ENCODE results near the gene KRTAP13-4. TPM values are rescaled to one million over a fixed set of nuclear protein-coding genes. Genes with fewer than 3 reads are reported as not detected.

The KRTAP13-4 gene, protein sequence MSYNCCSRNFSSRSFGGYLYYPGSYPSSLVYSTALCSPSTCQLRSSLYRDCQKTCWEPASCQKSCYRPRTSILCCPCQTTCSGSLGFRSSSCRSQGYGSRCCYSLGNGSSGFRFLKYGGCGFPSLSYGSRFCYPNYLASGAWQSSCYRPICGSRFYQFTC
- total RNA-seq, result not detected
- polyA plus RNA-seq (ENCODE audit: insufficient read depth in 1 of 8, insufficient read length in 8 of 8, low replicate concordance in 1 of 8), result not detected
- long read RNA-seq, donor 1, result 0 reads
- long read RNA-seq, donor 2, result 0 reads
- long read RNA-seq, donor 3, result 0 reads
- long read RNA-seq, donor 4, result 0 reads
- long read RNA-seq, donor 5, result 0 reads
- long read RNA-seq, donor 6, result 0 reads
- long read RNA-seq, donor 7, result 0 reads
- long read RNA-seq, donor 8, result 0 reads
- long read RNA-seq, donor 9, result 0 reads
- long read RNA-seq, donor 10, result 0 reads
- long read RNA-seq, donor 11, result 0 reads

DNA sequence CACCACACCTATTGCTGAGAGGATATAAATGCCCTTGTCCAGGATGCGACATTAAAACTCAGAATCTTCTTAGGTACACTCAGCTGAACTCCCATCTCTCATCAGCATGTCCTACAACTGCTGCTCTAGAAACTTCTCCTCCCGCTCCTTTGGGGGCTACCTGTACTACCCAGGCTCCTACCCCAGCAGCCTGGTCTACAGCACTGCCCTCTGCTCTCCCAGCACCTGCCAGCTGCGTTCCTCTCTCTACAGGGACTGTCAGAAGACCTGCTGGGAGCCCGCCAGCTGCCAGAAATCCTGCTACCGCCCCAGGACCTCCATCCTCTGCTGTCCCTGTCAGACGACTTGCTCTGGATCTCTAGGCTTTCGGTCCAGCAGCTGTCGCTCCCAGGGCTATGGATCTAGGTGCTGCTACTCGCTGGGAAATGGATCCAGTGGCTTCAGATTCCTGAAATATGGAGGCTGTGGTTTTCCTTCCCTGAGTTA lies at the start of gene KRTAP13-4:
KRTAP13-4 (plus strand) TSS at position 51 of the 486 bp plus-strand sequence; CDS start at position 107, 56 bp downstream.
- Histone ChIP-seq H3K4me3 (ENCODE audit: low read length) (no peak within 1 kb of the TSS), H3K27me3 (ENCODE audit: control insufficient read depth, insufficient read depth, low read length) (no peaks in the 10 kb centered on the region), H3K9me3 (replicated peaks; ENCODE audit: control insufficient read depth, low read depth, low read length) (no peaks in the 10 kb centered on the region), H3K36me3 (ENCODE audit: control insufficient read depth, insufficient read depth, low read length) (no peaks in the 10 kb centered on the region), H3K4me1 (ENCODE audit: control insufficient read depth, insufficient read depth, low read length) (no peaks in the 10 kb centered on the region), H3K27ac (ENCODE audit: low read length) (no peak within 1 kb of the TSS)
- DNase-seq, result no peak
- 77% methylated on average over 9 of the region's 9 CpGs for WGBS (ENCODE audit: insufficient coverage)

DNA sequence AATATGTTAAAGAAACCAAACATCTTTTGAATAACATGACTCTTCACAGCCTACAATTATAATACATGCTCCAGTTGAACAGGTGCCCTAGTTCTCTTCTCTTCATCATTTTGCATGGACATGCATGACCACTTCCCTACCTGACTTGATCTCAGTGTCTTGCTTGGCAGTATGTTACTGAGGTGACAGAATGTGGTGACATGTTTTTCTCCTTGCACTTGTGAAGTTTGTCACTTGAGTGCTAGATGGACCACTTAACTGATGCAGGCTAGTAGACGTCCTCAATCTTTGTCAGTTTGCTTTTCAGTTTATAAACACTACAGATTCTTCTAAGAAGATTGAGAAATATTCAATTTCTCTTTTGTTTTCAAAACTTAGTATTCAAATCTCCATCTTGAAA lies 47.8 kb upstream of the KRTAP13-4 start:
- no peaks in the 10 kb centered on the region for H3K4me1 ChIP-seq (ENCODE audit: control insufficient read depth, insufficient read depth, low read length)
- no peaks in the 10 kb centered on the region for H3K36me3 ChIP-seq (ENCODE audit: control insufficient read depth, insufficient read depth, low read length)
- no peak overlapping the region for H3K4me3 ChIP-seq (ENCODE audit: low read length)
- H3K9me3 ChIP-seq (replicated peaks; ENCODE audit: control insufficient read depth, low read depth, low read length), result no peaks in the 10 kb centered on the region
- DNase-seq, result no peak
- no CpG with 5 or more reads among the region's 1 CpG for WGBS (ENCODE audit: insufficient coverage)
- H3K27me3 ChIP-seq (ENCODE audit: control insufficient read depth, insufficient read depth, low read length), result no peaks in the 10 kb centered on the region
- no peak overlapping the region for H3K27ac ChIP-seq (ENCODE audit: low read length)

DNA sequence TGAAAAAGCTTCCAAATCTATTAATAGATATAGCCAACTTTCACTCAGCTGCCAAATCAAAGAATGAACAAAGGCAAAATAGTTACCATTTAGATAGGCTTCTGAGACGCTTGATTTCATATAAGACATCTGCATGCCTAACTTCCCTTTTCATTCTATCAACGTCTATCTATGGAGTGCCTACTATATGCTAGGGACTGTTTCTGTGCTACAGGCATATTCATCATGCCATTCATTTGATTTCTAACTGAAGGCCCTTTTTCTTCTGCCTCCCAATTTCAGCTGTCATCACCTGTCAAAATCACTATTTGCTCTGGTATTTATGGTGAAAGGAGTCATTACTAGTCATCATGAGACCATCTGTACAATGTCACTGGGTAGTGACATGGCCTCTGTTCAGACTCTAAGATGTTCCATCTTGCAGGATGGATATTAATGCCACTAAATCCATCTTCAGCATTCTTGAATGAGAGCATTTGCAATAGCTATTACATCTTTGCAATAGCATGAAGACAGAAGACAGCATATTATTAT lies 38.5 kb upstream of the KRTAP13-4 start:
- 80% methylated on average over 1 of the region's 2 CpGs for WGBS (ENCODE audit: insufficient coverage)
- Histone ChIP-seq H3K9me3 (replicated peaks; ENCODE audit: control insufficient read depth, low read depth, low read length) (peaks cover 3% of the 10 kb centered on the region), H3K4me3 (ENCODE audit: low read length) (no peak overlapping the region), H3K4me1 (ENCODE audit: control insufficient read depth, insufficient read depth, low read length) (no peaks in the 10 kb centered on the region), H3K27ac (ENCODE audit: low read length) (no peak overlapping the region), H3K36me3 (ENCODE audit: control insufficient read depth, insufficient read depth, low read length) (no peaks in the 10 kb centered on the region), H3K27me3 (ENCODE audit: control insufficient read depth, insufficient read depth, low read length) (no peaks in the 10 kb centered on the region)
- DNase-seq, result no peak

DNA sequence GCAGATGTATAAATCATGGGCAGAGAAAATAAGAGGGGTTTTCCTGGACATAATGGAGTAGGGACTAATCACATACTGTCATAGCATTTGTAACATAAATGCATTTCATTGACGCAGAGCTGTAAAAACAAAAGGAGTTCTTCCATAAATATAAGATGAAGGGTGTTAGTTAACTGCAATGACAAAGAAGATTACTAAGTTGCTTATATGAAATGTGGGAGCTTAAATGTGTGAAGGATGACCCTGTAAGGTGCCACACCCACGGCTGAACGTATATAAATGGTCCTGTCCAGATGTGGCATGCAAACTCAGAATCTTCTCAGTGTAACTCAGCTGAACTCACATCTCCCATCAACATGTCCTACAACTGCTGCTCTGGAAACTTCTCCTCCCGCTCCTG lies 34.3 kb upstream of the KRTAP13-4 start, which contains the start of gene KRTAP13-1:
KRTAP13-1 (plus strand) TSS at position 301 of the 400 bp plus-strand sequence; CDS start at position 357, 56 bp downstream.
- WGBS (ENCODE audit: insufficient coverage), result 72% methylated on average over 2 of the region's 4 CpGs
- H3K27me3 ChIP-seq (ENCODE audit: control insufficient read depth, insufficient read depth, low read length), result no peaks in the 10 kb centered on the region

DNA sequence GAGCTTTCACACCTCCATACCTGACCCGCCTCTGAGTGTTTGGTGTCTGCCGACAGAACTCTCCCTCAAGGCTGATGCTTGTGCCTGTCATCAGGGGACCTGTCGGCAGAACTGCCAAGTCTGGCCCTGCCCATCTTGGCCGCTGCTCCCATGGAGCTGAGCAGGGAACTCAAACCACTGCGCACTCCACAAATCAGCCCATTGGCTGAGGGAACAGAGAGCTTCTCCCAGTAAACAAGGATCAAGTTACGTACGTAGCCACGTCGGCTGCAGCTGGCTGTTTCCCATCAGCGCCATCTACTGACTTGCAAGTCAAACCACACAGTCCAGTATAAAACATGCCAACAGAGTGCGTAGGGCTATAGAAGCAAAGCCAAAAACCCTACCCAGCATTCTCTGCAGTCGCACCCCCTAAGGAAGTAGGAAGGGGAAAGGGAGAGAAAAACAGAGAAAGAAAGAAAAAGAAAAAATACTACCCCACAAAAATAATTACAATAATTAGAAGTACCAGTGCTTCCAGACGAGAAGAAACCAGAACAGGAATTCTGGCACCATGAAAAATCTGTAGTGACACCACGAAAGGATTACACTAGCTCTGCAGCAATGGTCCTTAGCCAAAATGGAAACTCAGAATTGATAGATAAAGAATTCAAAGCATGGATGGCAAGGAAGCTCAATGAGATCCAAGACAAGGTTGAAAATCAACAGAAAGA lies 21.1 kb upstream of the KRTAP13-4 start:
- peak; percentile 32 for DNase-seq
- WGBS (ENCODE audit: insufficient coverage), result 30% methylated on average over 5 of the region's 14 CpGs

More for the DNA sequence above, 34.3 kb upstream of the KRTAP13-4 start, which contains the start of gene KRTAP13-1:
- Histone ChIP-seq H3K36me3 (ENCODE audit: control insufficient read depth, insufficient read depth, low read length) (no peaks in the 10 kb centered on the region), H3K27ac (ENCODE audit: low read length) (no peak within 1 kb of the TSS), H3K9me3 (replicated peaks; ENCODE audit: control insufficient read depth, low read depth, low read length) (no peaks in the 10 kb centered on the region), H3K4me1 (ENCODE audit: control insufficient read depth, insufficient read depth, low read length) (no peaks in the 10 kb centered on the region), H3K4me3 (ENCODE audit: low read length) (no peak within 1 kb of the TSS)
- no peak for DNase-seq

DNA sequence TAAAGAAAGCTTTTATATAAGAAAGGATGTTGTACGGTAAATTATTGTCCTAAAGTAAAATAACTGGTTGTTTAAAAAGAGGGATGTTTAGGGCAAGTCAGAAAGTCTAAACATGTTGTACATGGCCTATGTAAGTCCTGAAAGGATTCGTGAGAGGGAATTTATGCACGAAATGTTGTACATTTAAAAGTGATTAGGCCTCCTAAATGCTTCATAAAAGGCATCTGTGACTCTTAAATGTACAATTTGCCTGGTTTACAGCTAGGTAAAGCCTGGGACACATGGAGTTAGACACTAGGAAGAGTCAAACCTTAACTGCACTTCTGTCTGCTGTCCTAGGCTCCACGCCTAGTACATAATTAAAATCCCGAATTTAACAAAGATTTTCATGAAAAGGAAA lies 14.0 kb upstream of the KRTAP13-4 start:
- Histone ChIP-seq H3K27ac (ENCODE audit: low read length) (no peak overlapping the region), H3K27me3 (ENCODE audit: control insufficient read depth, insufficient read depth, low read length) (no peaks in the 10 kb centered on the region), H3K36me3 (ENCODE audit: control insufficient read depth, insufficient read depth, low read length) (no peaks in the 10 kb centered on the region), H3K4me1 (ENCODE audit: control insufficient read depth, insufficient read depth, low read length) (no peaks in the 10 kb centered on the region), H3K4me3 (ENCODE audit: low read length) (no peak overlapping the region), H3K9me3 (replicated peaks; ENCODE audit: control insufficient read depth, low read depth, low read length) (peaks cover 6% of the 10 kb centered on the region)
- DNase-seq, result no peak
- 96% methylated on average over 2 of the region's 5 CpGs for WGBS (ENCODE audit: insufficient coverage)

More for the DNA sequence above, 21.1 kb upstream of the KRTAP13-4 start:
- Histone ChIP-seq H3K36me3 (ENCODE audit: control insufficient read depth, insufficient read depth, low read length) (no peaks in the 10 kb centered on the region), H3K4me1 (ENCODE audit: control insufficient read depth, insufficient read depth, low read length) (no peaks in the 10 kb centered on the region), H3K27me3 (ENCODE audit: control insufficient read depth, insufficient read depth, low read length) (no peaks in the 10 kb centered on the region), H3K27ac (ENCODE audit: low read length) (no peak overlapping the region), H3K4me3 (ENCODE audit: low read length) (no peak overlapping the region), H3K9me3 (replicated peaks; ENCODE audit: control insufficient read depth, low read depth, low read length) (peaks cover 12% of the 10 kb centered on the region)

DNA sequence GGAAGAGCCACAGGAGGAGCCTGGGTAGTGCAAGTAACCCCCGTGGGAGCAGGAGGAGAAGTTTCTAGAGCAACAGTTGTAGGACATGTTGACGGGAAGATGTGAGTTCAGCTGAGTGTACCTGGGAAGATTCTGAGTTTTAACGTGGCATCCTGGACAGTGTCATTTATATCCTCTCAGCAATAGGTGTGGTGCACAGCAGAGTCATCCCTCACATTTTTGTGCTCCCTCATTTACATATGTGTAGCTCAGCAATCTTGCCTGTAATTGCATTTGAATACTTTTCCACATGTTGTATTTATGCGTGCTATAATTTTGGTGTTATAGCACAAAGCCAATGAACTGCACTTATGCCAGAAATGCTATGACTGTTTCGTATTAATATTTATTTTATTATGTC lies 4.2 kb upstream of the KRTAP13-4 start, which contains the start of gene KRTAP13-3:
KRTAP13-3 (minus strand) TSS at position 101 of the 400 bp plus-strand sequence; CDS start at position 87, 14 bp downstream.
- H3K4me1 ChIP-seq (ENCODE audit: control insufficient read depth, insufficient read depth, low read length), result no peaks in the 10 kb centered on the region
- no peaks in the 10 kb centered on the region for H3K36me3 ChIP-seq (ENCODE audit: control insufficient read depth, insufficient read depth, low read length)
- H3K9me3 ChIP-seq (replicated peaks; ENCODE audit: control insufficient read depth, low read depth, low read length), result no peaks in the 10 kb centered on the region
- H3K27ac ChIP-seq (ENCODE audit: low read length), result no peak within 1 kb of the TSS
- H3K27me3 ChIP-seq (ENCODE audit: control insufficient read depth, insufficient read depth, low read length), result no peaks in the 10 kb centered on the region
- H3K4me3 ChIP-seq (ENCODE audit: low read length), result no peak within 1 kb of the TSS
- DNase-seq, result no peak
- whole genome bisulfite sequencing (ENCODE audit: insufficient coverage), result 95% methylated on average over 2 of the region's 5 CpGs

DNA sequence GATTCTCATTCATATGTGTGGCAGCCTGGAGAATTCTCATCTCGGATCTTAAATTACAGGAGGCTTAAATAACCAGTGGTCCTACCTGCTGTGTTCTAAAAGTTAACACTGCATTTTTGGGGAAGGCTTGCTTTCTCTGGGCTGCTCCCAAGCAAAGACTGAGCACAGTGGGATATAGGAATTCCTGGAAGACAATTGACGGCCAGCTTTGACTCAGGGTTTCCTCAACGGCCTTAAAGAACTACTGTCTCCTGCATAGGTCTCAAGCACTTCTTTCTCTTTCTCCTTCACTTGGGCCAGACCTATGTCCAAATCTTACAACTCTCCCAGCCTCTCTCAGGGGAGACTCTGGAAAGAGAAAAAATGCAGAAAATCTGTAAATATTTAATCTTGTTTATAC lies 3.3 kb upstream of the KRTAP13-4 start:
- Histone ChIP-seq H3K27me3 (ENCODE audit: control insufficient read depth, insufficient read depth, low read length) (no peaks in the 10 kb centered on the region), H3K4me1 (ENCODE audit: control insufficient read depth, insufficient read depth, low read length) (no peaks in the 10 kb centered on the region), H3K36me3 (ENCODE audit: control insufficient read depth, insufficient read depth, low read length) (no peaks in the 10 kb centered on the region), H3K4me3 (ENCODE audit: low read length) (no peak overlapping the region), H3K27ac (ENCODE audit: low read length) (no peak overlapping the region), H3K9me3 (replicated peaks; ENCODE audit: control insufficient read depth, low read depth, low read length) (no peaks in the 10 kb centered on the region)
- WGBS (ENCODE audit: insufficient coverage), result no CpG with 5 or more reads among the region's 3 CpGs
- DNase-seq, result peak; percentile 7

DNA sequence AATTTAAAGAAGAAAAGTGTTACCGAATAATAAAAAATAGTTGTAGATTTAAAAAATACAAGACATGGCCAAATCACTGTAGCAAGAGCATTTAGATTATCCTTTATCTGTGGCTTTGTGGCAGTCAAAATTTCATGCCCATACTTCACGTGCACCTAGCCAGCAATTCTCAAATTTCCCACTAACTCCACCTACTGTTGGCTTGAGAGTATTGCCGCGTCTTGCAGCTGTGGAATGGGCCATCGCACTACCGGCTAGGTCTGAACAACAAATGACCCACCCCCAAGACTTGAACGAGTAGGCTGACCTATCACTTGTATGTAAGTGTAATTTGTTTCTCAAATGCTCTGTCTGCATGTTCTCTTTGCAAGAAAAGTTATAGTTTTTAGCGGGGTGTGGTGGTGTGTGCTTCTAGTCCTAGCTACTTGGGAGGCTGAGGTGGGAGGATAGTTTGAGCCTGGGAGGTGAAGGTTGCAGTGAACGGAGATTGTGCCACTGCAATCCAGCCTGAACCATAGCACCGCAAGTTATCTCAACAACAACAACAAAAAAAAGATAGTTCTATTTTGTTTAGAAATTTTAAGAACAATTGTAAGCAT lies 4.1 kb downstream of the KRTAP13-4 start:
- Histone ChIP-seq H3K9me3 (replicated peaks; ENCODE audit: control insufficient read depth, low read depth, low read length) (no peaks in the 10 kb centered on the region), H3K27ac (ENCODE audit: low read length) (no peak overlapping the region), H3K36me3 (ENCODE audit: control insufficient read depth, insufficient read depth, low read length) (no peaks in the 10 kb centered on the region), H3K27me3 (ENCODE audit: control insufficient read depth, insufficient read depth, low read length) (no peaks in the 10 kb centered on the region), H3K4me3 (ENCODE audit: low read length) (no peak overlapping the region), H3K4me1 (ENCODE audit: control insufficient read depth, insufficient read depth, low read length) (no peaks in the 10 kb centered on the region)
- DNase-seq, result peak; percentile 27
- 20% methylated on average over 2 of the region's 10 CpGs for WGBS (ENCODE audit: insufficient coverage)
